ENCODE results near the gene CREBL2. TPM values are rescaled to one million over a fixed set of nuclear protein-coding genes. Genes with fewer than 3 reads are reported as not detected.

The CREBL2 gene
- total RNA-seq, 3 donors from 2014 or later (not counting 1 experiment from before 2014, with no cell fraction given), result 9.0 to 13.1 (median 10.7) TPM

DNA sequence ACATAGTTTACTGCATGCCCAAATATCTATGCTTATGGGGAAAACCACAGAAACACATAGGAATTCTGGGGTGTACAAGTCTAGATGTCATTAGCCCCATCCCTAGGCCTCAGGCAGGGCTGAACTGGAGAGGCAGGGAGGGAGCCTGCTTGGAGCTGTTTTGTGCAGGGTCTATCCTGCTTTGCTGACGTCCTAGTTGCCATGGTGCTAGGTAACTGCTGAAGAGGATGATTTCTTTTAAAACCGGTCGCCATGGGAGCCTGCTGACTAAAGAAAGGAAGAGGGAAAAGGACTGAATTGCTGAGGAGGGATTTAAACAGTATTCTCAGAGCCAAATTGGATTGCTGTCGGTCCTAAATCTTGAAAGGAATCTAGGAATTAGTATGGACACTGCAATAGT is 73.6 kb downstream of the CREBL2 start:
- ATAC-seq (no peak), DNase-seq (no peak)
- H3K4me3 ChIP-seq (ENCODE audit: low read length), result no peak overlapping the region
- Mint-ChIP-seq H3K9me3 (no peaks in the 10 kb centered on the region), H3K27ac (no peak overlapping the region), H3K4me3 (no peak overlapping the region), H3K27me3 (ENCODE audit: low read depth in 2 of 2) (peaks cover 0 to 6% of the 10 kb centered on the region in 2 donors), H3K36me3 (no peaks in the 10 kb centered on the region), H3K4me1 (no peaks in the 10 kb centered on the region)
- 85% methylated on average over 4 of the region's 4 CpGs for WGBS (ENCODE audit: insufficient coverage)
- no peaks in the 10 kb centered on the region for H3K9me3 ChIP-seq (ENCODE audit: control insufficient read depth, insufficient read depth, low read length)
- H3K36me3 ChIP-seq (ENCODE audit: control insufficient read depth, insufficient read depth, low read length), result no peaks in the 10 kb centered on the region
- TF ChIP-seq, protein P1, sequence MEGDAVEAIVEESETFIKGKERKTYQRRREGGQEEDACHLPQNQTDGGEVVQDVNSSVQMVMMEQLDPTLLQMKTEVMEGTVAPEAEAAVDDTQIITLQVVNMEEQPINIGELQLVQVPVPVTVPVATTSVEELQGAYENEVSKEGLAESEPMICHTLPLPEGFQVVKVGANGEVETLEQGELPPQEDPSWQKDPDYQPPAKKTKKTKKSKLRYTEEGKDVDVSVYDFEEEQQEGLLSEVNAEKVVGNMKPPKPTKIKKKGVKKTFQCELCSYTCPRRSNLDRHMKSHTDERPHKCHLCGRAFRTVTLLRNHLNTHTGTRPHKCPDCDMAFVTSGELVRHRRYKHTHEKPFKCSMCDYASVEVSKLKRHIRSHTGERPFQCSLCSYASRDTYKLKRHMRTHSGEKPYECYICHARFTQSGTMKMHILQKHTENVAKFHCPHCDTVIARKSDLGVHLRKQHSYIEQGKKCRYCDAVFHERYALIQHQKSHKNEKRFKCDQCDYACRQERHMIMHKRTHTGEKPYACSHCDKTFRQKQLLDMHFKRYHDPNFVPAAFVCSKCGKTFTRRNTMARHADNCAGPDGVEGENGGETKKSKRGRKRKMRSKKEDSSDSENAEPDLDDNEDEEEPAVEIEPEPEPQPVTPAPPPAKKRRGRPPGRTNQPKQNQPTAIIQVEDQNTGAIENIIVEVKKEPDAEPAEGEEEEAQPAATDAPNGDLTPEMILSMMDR (IDR thresholded peaks at IDR 0.05), result no peak
- H3K27me3 ChIP-seq (ENCODE audit: control insufficient read depth, insufficient read depth, low read length), result no peaks in the 10 kb centered on the region
- no peak overlapping the region for H3K27ac ChIP-seq (ENCODE audit: low read length)
- intact Hi-C loops (cut with micrococcal nuclease), result no loop called here
- no peaks in the 10 kb centered on the region for H3K4me1 ChIP-seq (ENCODE audit: control insufficient read depth, insufficient read depth, low read length)

DNA sequence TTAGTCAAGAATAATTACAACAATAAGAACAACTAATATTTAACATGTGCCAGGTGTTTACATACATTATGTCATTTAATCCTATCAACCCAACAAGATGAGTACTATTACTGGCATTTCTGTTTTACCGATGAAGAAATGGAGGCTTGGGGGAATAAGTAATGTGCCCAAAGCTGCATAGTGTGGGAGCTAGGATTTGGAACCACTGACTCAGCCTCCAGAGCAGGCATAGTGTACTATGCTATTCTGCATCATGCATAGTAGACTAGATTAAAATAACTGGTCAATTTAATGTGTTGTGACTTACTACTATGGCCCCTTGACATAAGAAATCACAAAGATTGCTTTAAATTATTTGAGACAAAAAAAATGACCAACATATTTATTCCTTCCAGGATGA is 74.8 kb downstream of the CREBL2 start:
- no peak overlapping the region for H3K27ac ChIP-seq (ENCODE audit: low read length)
- Mint-ChIP-seq H3K4me1 (no peaks in the 10 kb centered on the region), H3K27me3 (ENCODE audit: low read depth in 2 of 2) (peaks cover 0 to 6% of the 10 kb centered on the region in 2 donors), H3K36me3 (no peaks in the 10 kb centered on the region), H3K4me3 (no peak overlapping the region), H3K9me3 (no peaks in the 10 kb centered on the region), H3K27ac (no peak overlapping the region)
- TF ChIP-seq, protein P1 (IDR thresholded peaks at IDR 0.05), result no peak
- no peaks in the 10 kb centered on the region for H3K27me3 ChIP-seq (ENCODE audit: control insufficient read depth, insufficient read depth, low read length)
- H3K4me3 ChIP-seq (ENCODE audit: low read length), result no peak overlapping the region
- H3K36me3 ChIP-seq (ENCODE audit: control insufficient read depth, insufficient read depth, low read length), result no peaks in the 10 kb centered on the region
- ATAC-seq (no peak), DNase-seq (no peak)
- H3K9me3 ChIP-seq (ENCODE audit: control insufficient read depth, insufficient read depth, low read length), result no peaks in the 10 kb centered on the region
- intact Hi-C loops (cut with micrococcal nuclease), result no loop called here
- WGBS (ENCODE audit: insufficient coverage), result no CpG with 5 or more reads among the region's 1 CpG
- no peaks in the 10 kb centered on the region for H3K4me1 ChIP-seq (ENCODE audit: control insufficient read depth, insufficient read depth, low read length)

DNA sequence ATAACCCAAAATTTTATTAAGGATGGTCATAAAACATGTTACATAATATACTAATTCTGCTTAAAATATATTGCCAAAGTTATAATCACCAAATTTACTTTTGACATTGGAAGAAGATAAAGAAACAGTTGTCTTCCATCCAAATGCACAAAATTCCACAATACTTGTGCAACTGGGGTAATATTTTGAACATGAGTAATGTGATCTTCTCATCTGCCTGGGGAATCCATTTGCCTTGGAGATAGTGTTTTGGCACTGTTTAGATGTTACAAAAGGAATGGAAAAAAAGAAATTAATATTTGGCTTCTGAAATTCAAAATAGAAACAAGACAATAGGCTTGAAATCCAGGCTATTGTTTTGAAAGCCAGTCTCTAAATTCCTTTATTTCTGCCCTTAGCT is 75.2 kb downstream of the CREBL2 start:
- Histone ChIP-seq H3K4me1 (ENCODE audit: control insufficient read depth, insufficient read depth, low read length) (no peaks in the 10 kb centered on the region), H3K27ac (ENCODE audit: low read length) (no peak overlapping the region), H3K36me3 (ENCODE audit: control insufficient read depth, insufficient read depth, low read length) (no peaks in the 10 kb centered on the region), H3K27me3 (ENCODE audit: control insufficient read depth, insufficient read depth, low read length) (no peaks in the 10 kb centered on the region), H3K4me3 (ENCODE audit: low read length) (no peak overlapping the region), H3K9me3 (ENCODE audit: control insufficient read depth, insufficient read depth, low read length) (no peaks in the 10 kb centered on the region)
- no peaks in the 10 kb centered on the region for H3K4me1 Mint-ChIP-seq
- H3K27me3 Mint-ChIP-seq (ENCODE audit: low read depth in 2 of 2), result peaks cover 0 to 6% of the 10 kb centered on the region in 2 donors
- intact Hi-C loops (cut with micrococcal nuclease), result no loop called here
- no peak overlapping the region for H3K27ac Mint-ChIP-seq
- DNase-seq (no peak), ATAC-seq (no peak)
- TF ChIP-seq, protein P1 (IDR thresholded peaks at IDR 0.05), result no peak
- H3K4me3 Mint-ChIP-seq, result no peak overlapping the region
- H3K9me3 Mint-ChIP-seq, result no peaks in the 10 kb centered on the region
- H3K36me3 Mint-ChIP-seq, result no peaks in the 10 kb centered on the region

DNA sequence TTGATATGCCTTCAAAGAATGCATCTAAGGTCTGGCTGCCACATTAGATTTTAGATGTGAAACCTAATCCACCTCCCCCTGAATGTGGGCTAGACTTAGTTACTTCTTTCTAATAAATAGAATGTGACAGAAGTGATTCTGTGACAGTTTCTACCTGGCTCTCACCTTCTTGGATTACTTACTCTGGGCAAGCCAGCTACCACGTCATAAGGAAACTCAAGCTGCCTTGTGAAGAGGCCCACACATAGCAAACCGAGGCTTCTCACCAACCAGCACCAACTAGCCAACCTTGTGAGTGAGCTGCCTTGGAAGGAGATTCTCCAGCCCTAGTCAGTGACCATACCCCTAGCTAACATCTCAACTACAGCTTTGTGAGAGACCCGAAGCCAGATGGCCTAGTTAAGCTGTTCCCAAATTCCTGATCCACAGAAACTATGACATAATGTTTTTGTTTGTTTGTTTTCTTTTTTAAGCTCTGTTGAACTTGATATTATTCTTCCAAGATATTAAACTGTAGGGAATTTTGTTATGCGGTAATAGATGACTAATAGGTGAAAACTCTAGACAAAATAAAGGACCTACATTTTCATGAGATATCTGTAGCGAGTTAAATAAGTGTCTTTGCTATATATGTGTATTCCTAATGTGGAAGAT is 78.1 kb downstream of the CREBL2 start:
- H3K27me3 Mint-ChIP-seq (ENCODE audit: low read depth in 2 of 2), result peaks cover 0 to 5% of the 10 kb centered on the region in 2 donors
- TF ChIP-seq, protein P1 (IDR thresholded peaks at IDR 0.05), result no peak
- H3K4me1 Mint-ChIP-seq, result no peaks in the 10 kb centered on the region
- no peak overlapping the region for H3K27ac ChIP-seq (ENCODE audit: low read length)
- H3K4me3 ChIP-seq (ENCODE audit: low read length), result no peak overlapping the region
- no peaks in the 10 kb centered on the region for H3K4me1 ChIP-seq (ENCODE audit: control insufficient read depth, insufficient read depth, low read length)
- no peak for ATAC-seq
- no peaks in the 10 kb centered on the region for H3K36me3 Mint-ChIP-seq
- no peaks in the 10 kb centered on the region for H3K9me3 ChIP-seq (ENCODE audit: control insufficient read depth, insufficient read depth, low read length)
- H3K4me3 Mint-ChIP-seq, result no peak overlapping the region
- H3K9me3 Mint-ChIP-seq, result no peaks in the 10 kb centered on the region
- DNase-seq, result no peak
- intact Hi-C loops (cut with micrococcal nuclease), result no loop called here
- no peaks in the 10 kb centered on the region for H3K27me3 ChIP-seq (ENCODE audit: control insufficient read depth, insufficient read depth, low read length)
- WGBS (ENCODE audit: insufficient coverage), result 97% methylated on average over 4 of the region's 5 CpGs
- H3K36me3 ChIP-seq (ENCODE audit: control insufficient read depth, insufficient read depth, low read length), result no peaks in the 10 kb centered on the region
- H3K27ac Mint-ChIP-seq, result no peak overlapping the region

All from natural killer cell (primary cell).